Neural progenitor cell (in vitro differentiated cells): ENCODE results near the gene DUSP6. TPM values are rescaled to one million over a fixed set of nuclear protein-coding genes. Genes with fewer than 3 reads are reported as not detected.

ENCODE experiments used
- DNase-seq: peaks from one replicate; pipeline ENCODE4 v3.0.0-alpha.2; 2016; ENCODE audit warnings: low spot score
- H2AFZ ChIP-seq: fragments of 200-600 bp; sonication (generic); replicated peaks from 2 replicates; pipeline ENCODE4 v1.6.1; 2016; ENCODE audit warnings: antibody characterized with exemption
- H3F3A ChIP-seq: fragments of 200-600 bp; sonication (generic); 2 replicates; pipeline ENCODE4 v1.6.1; 2016; ENCODE audit warnings: antibody characterized with exemption, low read depth
- H3K27ac ChIP-seq: fragments of 200-600 bp; sonication (generic); 2 replicates; pipeline ENCODE4 v1.5.1; 2016; ENCODE audit warnings: mild to moderate bottlenecking
- H3K27me3 ChIP-seq: fragments of 200-600 bp; sonication (generic); 2 replicates; pipeline ENCODE4 v1.6.1; 2016; ENCODE audit warnings: mild to moderate bottlenecking, moderate library complexity
- H3K36me3 ChIP-seq: fragments of 200-600 bp; sonication (generic); 2 replicates; pipeline ENCODE4 v1.5.1; 2016
- H3K4me1 ChIP-seq: fragments of 200-600 bp; sonication (generic); 2 replicates; pipeline ENCODE4 v1.6.1; 2016; ENCODE audit warnings: mixed run types
- H3K4me2 ChIP-seq: fragments of 200-600 bp; sonication (generic); 2 replicates; pipeline ENCODE4 v1.6.1; 2016
- H3K4me3 ChIP-seq: fragments of 200-600 bp; sonication (generic); 2 replicates; pipeline ENCODE4 v1.5.1; 2016
- H3K79me2 ChIP-seq: fragments of 200-600 bp; sonication (generic); 2 replicates; pipeline ENCODE4 v1.6.1; 2016; ENCODE audit warnings: low read depth
- H3K9ac ChIP-seq: fragments of 200-600 bp; sonication (generic); 2 replicates; pipeline ENCODE4 v1.6.1; 2016
- H3K9me3 ChIP-seq: fragments of 200-600 bp; sonication (generic); 2 replicates; pipeline ENCODE4 v1.5.1; 2016; ENCODE audit warnings: low read depth
- H4K20me1 ChIP-seq: fragments of 200-600 bp; sonication (generic); 2 replicates; pipeline ENCODE4 v1.6.1; 2016; ENCODE audit warnings: low read depth
- H3K27ac Mint-ChIP-seq: 3 replicates; pipeline ENCODE4 v1.8.0; 2021; ENCODE audit warnings: mixed read lengths
- H3K27me3 Mint-ChIP-seq: 2 replicates; pipeline ENCODE4 v1.8.0; 2022; ENCODE audit warnings: low read depth, mild to moderate bottlenecking, inconsistent platforms, moderate library complexity, mixed read lengths; ENCODE audit not compliant: insufficient read depth
- H3K36me3 Mint-ChIP-seq: 3 replicates; pipeline ENCODE4 v1.8.0; 2021; ENCODE audit warnings: mixed read lengths
- H3K4me1 Mint-ChIP-seq: 3 replicates; pipeline ENCODE4 v1.8.0; 2021; ENCODE audit warnings: mixed read lengths
- H3K4me3 Mint-ChIP-seq: 3 replicates; pipeline ENCODE4 v1.8.0; 2021; ENCODE audit warnings: mild to moderate bottlenecking, moderate library complexity, mixed read lengths
- H3K9me3 Mint-ChIP-seq: 3 replicates; pipeline ENCODE4 v1.8.0; 2020; ENCODE audit warnings: mixed read lengths
- EZH2 ChIP-seq: fragments of 200-600 bp; sonication (generic); IDR thresholded peaks from 2 replicates; pipeline ENCODE4 v1.6.1; 2017; ENCODE audit warnings: antibody characterized with exemption, mild to moderate bottlenecking, moderate library complexity
- EZH2phosphoT487 ChIP-seq: fragments of 200-600 bp; sonication (generic); IDR thresholded peaks from 2 replicates; pipeline ENCODE4 v1.6.1; 2017; ENCODE audit warnings: antibody characterized with exemption
- total RNA-seq: library from RNA; depleted of rRNA; stranded (reverse); fragments of >200 nt; gene quantifications from 2 replicates; pipeline ENCODE4 v1.2.3, GENCODE V29; 2015; ENCODE audit warnings: low replicate concordance
- TF ChIP-seq, protein P1 (sequence below): fragments of 200-600 bp; sonication (generic); IDR thresholded peaks from 2 replicates; pipeline ENCODE4 v1.5.1; 2017; ENCODE audit warnings: antibody characterized with exemption, mild to moderate bottlenecking

The DUSP6 gene
- total RNA-seq, 1 donor from 2014 or later = 12.5 TPM

DNA sequence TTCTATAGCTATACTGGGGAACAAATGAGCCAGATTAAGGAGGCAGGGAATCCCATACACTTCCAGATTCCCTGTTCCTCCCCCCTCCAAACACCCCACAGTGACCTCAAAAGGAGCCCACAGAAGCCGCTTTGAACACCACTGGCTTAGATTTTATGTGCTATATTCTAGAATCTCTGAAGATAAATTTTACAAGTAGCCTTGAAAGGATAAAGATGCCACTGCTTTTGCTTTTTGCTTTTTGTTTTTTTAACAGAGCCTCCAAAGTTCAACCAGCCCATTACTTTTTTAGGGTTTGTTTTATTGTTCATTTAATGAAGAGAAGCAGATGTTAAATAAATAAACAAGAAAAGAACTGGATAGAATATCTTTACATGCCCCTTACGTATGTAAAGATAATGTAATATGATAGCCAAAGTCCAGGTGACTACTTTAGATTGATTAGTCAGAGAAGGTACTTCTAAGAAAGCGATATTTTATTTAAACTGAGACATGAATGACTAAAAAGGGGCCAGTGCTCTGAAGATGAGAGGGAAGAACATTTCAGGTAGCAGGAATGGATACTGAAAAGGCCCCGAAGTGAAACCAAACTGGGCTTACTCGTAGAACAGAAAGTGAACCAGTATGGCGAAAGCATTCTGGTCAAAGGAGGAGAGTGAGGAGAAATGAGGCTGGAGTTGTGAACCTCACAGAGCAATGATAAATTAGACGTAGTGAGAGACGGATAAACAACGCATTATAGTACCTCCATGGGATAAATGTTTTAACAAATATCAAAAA, 44.6 kb downstream of the DUSP6 start:
- Histone ChIP-seq H3K27ac (no peak overlapping the region), H3K4me1 (peaks cover 6% of the 10 kb centered on the region), H2AFZ (peak overlapping the region; percentile 80), H3K4me3 (no peak overlapping the region), H3K79me2 (no peaks in the 10 kb centered on the region), H4K20me1 (no peaks in the 10 kb centered on the region), H3K36me3 (no peaks in the 10 kb centered on the region), H3K9ac (no peak overlapping the region), H3K4me2 (no peak overlapping the region), H3K9me3 (no peaks in the 10 kb centered on the region), H3F3A (no peaks in the 10 kb centered on the region), H3K27me3 (no peaks in the 10 kb centered on the region)
- H3K27ac Mint-ChIP-seq = no peak overlapping the region
- H3K27me3 Mint-ChIP-seq = peaks cover 2% of the 10 kb centered on the region
- H3K4me3 Mint-ChIP-seq = no peak overlapping the region
- H3K9me3 Mint-ChIP-seq = no peaks in the 10 kb centered on the region
- peaks cover 8% of the 10 kb centered on the region for H3K4me1 Mint-ChIP-seq
- DNase-seq = no peak
- H3K36me3 Mint-ChIP-seq = no peaks in the 10 kb centered on the region
- TF ChIP-seq EZH2phosphoT487 (no peak), EZH2 (no peak)
- TF ChIP-seq, protein P1, sequence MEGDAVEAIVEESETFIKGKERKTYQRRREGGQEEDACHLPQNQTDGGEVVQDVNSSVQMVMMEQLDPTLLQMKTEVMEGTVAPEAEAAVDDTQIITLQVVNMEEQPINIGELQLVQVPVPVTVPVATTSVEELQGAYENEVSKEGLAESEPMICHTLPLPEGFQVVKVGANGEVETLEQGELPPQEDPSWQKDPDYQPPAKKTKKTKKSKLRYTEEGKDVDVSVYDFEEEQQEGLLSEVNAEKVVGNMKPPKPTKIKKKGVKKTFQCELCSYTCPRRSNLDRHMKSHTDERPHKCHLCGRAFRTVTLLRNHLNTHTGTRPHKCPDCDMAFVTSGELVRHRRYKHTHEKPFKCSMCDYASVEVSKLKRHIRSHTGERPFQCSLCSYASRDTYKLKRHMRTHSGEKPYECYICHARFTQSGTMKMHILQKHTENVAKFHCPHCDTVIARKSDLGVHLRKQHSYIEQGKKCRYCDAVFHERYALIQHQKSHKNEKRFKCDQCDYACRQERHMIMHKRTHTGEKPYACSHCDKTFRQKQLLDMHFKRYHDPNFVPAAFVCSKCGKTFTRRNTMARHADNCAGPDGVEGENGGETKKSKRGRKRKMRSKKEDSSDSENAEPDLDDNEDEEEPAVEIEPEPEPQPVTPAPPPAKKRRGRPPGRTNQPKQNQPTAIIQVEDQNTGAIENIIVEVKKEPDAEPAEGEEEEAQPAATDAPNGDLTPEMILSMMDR = no peak

DNA sequence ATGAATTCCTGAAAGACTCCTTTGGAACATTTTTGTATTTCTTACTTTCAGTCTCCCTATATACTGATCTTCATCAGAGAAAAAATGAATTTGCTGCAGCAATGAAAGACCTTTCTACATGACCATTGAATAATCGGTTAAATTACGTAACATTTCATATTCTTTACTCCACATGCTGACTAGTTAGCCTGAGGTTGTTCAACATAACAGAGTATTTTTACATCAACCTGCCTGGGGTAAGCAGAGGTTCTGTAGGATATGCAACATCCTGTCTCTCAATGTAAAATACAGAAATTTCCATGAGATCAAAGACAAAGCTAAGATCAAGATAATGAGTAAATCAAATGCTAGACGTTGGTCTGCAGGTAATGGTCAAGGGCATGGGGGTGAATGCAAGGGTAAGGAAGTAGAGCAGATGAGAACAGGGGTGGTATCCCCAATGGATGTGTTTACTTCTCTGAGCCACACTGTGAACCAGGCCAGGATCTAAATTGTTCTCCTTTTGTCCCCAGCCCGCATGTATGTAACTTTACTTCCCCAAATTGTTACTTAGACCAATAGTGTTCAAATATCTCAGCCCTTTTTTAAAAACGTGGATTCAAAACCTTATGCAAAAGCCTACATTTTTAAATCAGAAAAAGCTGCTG, 45.4 kb downstream of the DUSP6 start:
- H3K27me3 ChIP-seq = no peaks in the 10 kb centered on the region
- H3K4me1 Mint-ChIP-seq = peaks cover 8% of the 10 kb centered on the region
- H3K9ac ChIP-seq = no peak overlapping the region
- H3K27ac ChIP-seq = no peak overlapping the region
- H3K4me3 ChIP-seq = no peak overlapping the region
- no peaks in the 10 kb centered on the region for H3K9me3 ChIP-seq
- no peak overlapping the region for H3K4me3 Mint-ChIP-seq
- H3K79me2 ChIP-seq = no peaks in the 10 kb centered on the region
- peaks cover 2% of the 10 kb centered on the region for H3K27me3 Mint-ChIP-seq
- H3K9me3 Mint-ChIP-seq = no peaks in the 10 kb centered on the region
- no peaks in the 10 kb centered on the region for H4K20me1 ChIP-seq
- no peaks in the 10 kb centered on the region for H3K36me3 ChIP-seq
- no peaks in the 10 kb centered on the region for H3F3A ChIP-seq
- peaks cover 6% of the 10 kb centered on the region for H3K4me1 ChIP-seq
- no peak overlapping the region for H3K4me2 ChIP-seq
- DNase-seq = no peak
- H3K36me3 Mint-ChIP-seq = no peaks in the 10 kb centered on the region
- H3K27ac Mint-ChIP-seq = no peak overlapping the region
- peak overlapping the region; percentile 80 for H2AFZ ChIP-seq
- no peak for TF ChIP-seq EZH2phosphoT487
- no peak for TF ChIP-seq EZH2
- TF ChIP-seq, protein P1 = no peak

DNA sequence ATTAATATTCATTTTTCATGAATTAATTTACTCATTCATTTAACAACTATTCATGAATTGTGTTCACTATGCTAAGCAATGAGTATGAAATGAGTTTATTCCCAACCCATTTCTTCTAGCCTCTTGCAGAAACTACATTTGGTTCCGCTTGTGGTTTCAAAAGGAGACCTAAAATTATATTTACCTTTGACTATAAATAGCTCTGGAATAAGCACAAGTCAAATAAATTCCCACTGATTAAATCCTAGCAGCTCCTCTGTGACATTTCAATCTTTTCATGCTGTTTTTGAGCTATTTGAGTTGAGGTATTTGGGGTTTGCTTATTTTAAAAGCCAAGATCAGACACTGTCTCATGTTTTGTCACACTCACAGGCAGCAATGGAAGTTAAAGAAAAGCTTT, 46.9 kb downstream of the DUSP6 start:
- Mint-ChIP-seq H3K4me3 (no peak overlapping the region), H3K27ac (no peak overlapping the region), H3K4me1 (peaks cover 8% of the 10 kb centered on the region), H3K9me3 (no peaks in the 10 kb centered on the region), H3K36me3 (no peaks in the 10 kb centered on the region), H3K27me3 (peaks cover 2% of the 10 kb centered on the region)
- H3K27me3 ChIP-seq = no peaks in the 10 kb centered on the region
- no peak overlapping the region for H3K27ac ChIP-seq
- no peaks in the 10 kb centered on the region for H3F3A ChIP-seq
- TF ChIP-seq EZH2phosphoT487 (no peak), EZH2 (no peak)
- TF ChIP-seq, protein P1 = no peak
- H3K9me3 ChIP-seq = no peaks in the 10 kb centered on the region
- H4K20me1 ChIP-seq = no peaks in the 10 kb centered on the region
- no peak overlapping the region for H2AFZ ChIP-seq
- H3K36me3 ChIP-seq = no peaks in the 10 kb centered on the region
- no peak for DNase-seq
- H3K79me2 ChIP-seq = no peaks in the 10 kb centered on the region
- H3K4me2 ChIP-seq = no peak overlapping the region
- H3K4me3 ChIP-seq = no peak overlapping the region
- no peak overlapping the region for H3K9ac ChIP-seq
- H3K4me1 ChIP-seq = peaks cover 6% of the 10 kb centered on the region
